ENCODE data around the gene PI4KA.
"Not testable (repeated sequence)": the region's sequence is repeated elsewhere in the genome, so short reads cannot be mapped to it uniquely, and the experiment has no call there.

The PI4KA gene

GRCh38 chr22:20742764-20743163 is 115.8 kb downstream of the PI4KA start:
- H3K4me3 ChIP-seq (ENCODE audit: low read depth, low read length) = no peak overlapping the region
- no peak for TF ChIP-seq CTCF (IDR thresholded peaks at IDR 0.05; ENCODE audit: low read depth, low read length, missing control alignments)
- in situ Hi-C loops (cut with HindIII; ENCODE audit: low sequenced_read_pairs) = no loop called here
- no peak for DNase-seq (ENCODE audit: low read depth)

- in situ Hi-C loops (cut with HindIII; ENCODE audit: low sequenced_read_pairs) = no loop called here
- peak; percentile 71 for TF ChIP-seq CTCF (IDR thresholded peaks at IDR 0.05; ENCODE audit: low read depth, low read length, missing control alignments)
- DNase-seq (ENCODE audit: low read depth) = no peak
- H3K4me3 ChIP-seq (ENCODE audit: low read depth, low read length) = no peak overlapping the region
Measured at GRCh38 chr22:20741634-20742581, 116.7 kb downstream of the PI4KA start.

GRCh38 chr22:20741008-20741633 is 117.5 kb downstream of the PI4KA start:
- TF ChIP-seq CTCF (IDR thresholded peaks at IDR 0.05; ENCODE audit: low read depth, low read length, missing control alignments) = no peak
- no peak overlapping the region for H3K4me3 ChIP-seq (ENCODE audit: low read depth, low read length)
- in situ Hi-C loops (cut with HindIII; ENCODE audit: low sequenced_read_pairs) = no loop called here
- DNase-seq (ENCODE audit: low read depth) = no peak

DNA sequence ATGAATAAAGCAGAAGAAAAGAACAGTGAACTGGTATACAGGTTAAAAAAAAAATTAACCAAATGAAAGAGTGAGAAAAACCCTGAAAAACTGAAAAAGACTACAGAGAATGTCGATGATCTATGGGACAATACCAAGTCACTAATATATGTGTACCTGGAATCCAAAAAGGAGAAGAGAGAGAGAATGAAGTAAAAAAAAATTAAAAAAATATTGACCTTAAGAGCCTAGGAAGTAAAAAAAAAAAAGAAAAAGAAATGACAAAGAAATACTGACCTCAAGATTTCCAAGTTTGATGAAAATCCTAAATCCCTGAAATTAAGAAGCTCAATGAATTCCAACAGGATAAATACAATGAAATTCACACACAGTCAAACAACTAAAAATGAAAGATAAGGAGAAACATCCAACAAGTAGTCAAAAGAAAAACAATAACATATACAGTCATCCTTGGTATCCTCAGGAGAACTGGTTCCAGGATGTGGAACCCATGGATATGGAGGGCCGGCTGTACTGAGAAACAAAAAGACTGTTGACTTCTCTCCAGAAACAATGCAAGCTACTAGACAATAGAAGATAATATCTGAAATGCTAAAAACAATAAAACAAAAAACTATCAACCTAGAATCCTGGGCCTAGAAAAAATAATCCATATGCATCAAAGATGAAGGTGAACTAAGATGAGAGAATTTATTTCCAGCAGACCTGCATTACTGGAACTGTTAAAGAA is 118.2 kb downstream of the PI4KA start:
- no peak for DNase-seq (ENCODE audit: low read depth)
- in situ Hi-C loops (cut with HindIII; ENCODE audit: low sequenced_read_pairs) = no loop called here
- no peak for TF ChIP-seq CTCF (IDR thresholded peaks at IDR 0.05; ENCODE audit: low read depth, low read length, missing control alignments)

DNA sequence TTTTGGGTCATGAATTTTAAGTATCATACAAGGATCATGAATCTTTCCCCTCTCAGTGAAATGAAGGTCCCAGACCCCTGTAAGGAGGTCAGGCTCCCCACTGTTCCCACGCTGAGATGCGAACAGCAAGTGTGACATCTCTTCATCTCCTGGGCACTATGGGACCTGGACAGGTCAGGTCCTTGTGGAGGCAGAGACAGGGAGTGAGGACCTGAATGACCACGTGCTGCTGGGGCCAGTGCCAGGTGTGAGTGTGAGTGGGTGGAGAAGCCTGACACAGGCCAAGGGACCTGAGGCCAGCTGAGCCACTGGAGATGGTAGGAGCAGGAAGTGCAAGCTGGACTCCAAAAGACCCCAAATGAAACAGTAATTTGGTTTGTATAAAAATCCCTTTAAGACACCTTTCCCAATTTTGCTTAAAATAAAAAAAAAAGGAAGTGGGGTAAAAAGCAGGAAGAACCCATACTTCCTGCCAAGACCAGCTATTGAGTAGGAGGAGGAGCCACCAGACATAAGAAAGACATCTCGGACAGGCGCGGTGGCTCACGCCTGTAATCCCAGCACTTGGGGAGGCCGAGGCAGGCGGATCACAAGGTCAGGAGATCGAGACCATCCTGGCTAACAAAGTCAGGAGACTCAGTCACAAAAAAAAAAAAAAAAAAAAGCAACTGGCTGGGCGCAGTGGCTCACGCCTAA is 120.1 kb downstream of the PI4KA start:
- TF ChIP-seq CTCF (IDR thresholded peaks at IDR 0.05; ENCODE audit: low read depth, low read length, missing control alignments) = no peak
- no peak for DNase-seq (ENCODE audit: low read depth)
- no peak overlapping the region for H3K4me3 ChIP-seq (ENCODE audit: low read depth, low read length)
- in situ Hi-C loops (cut with HindIII; ENCODE audit: low sequenced_read_pairs) = no loop called here

More for the DNA sequence above, 118.2 kb downstream of the PI4KA start:
- no peak overlapping the region for H3K4me3 ChIP-seq (ENCODE audit: low read depth, low read length)

- H3K4me3 ChIP-seq (ENCODE audit: low read depth, low read length); in situ Hi-C loops (cut with HindIII; ENCODE audit: low sequenced_read_pairs); DNase-seq (ENCODE audit: low read depth): not testable (repeated sequence)
Measured at GRCh38 chr22:20736891-20737290, 121.7 kb downstream of the PI4KA start.

- H3K4me3 ChIP-seq (ENCODE audit: low read depth, low read length); in situ Hi-C loops (cut with HindIII; ENCODE audit: low sequenced_read_pairs); DNase-seq (ENCODE audit: low read depth): not testable (repeated sequence)
Measured at GRCh38 chr22:20735356-20736162, 123.1 kb downstream of the PI4KA start.

DNA sequence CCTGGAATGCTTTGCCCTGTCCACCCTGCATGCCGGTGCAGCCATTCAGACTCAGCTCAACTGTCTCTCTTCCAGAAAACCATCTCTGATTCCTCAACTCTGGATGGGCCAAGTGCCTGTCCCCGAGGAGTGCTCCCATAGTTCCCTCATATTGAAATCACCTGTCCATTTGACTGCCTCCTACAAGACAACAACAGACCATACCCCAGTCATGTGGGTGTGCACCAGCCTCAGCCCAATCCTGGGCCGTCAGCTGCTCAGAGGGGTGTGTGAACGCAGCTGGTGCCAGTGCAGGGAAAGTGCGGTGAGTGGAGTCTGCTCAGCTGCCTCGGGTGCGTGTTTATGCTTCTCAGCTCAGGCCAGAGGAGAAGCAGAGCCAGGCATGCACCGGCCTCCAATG is 126.2 kb downstream of the PI4KA start:
- in situ Hi-C loops (cut with HindIII; ENCODE audit: low sequenced_read_pairs); DNase-seq (ENCODE audit: low read depth): not testable (repeated sequence)

More for the DNA sequence above, 126.2 kb downstream of the PI4KA start:
- not testable (repeated sequence) for H3K4me3 ChIP-seq (ENCODE audit: low read depth, low read length)
